GM21515 (cell line): Measurements from ENCODE around the gene TMEM271.
"Not testable (repeated sequence)": the region's sequence is repeated elsewhere in the genome, so short reads cannot be mapped to it uniquely, and the experiment has no call there.

Source experiments
- ATAC-seq: cut with Tn5 transposase; IDR thresholded peaks from one replicate; pipeline ENCODE4 v1.9.1; 2021; ENCODE audit not compliant: unreplicated experiment

The TMEM271 gene

DNA sequence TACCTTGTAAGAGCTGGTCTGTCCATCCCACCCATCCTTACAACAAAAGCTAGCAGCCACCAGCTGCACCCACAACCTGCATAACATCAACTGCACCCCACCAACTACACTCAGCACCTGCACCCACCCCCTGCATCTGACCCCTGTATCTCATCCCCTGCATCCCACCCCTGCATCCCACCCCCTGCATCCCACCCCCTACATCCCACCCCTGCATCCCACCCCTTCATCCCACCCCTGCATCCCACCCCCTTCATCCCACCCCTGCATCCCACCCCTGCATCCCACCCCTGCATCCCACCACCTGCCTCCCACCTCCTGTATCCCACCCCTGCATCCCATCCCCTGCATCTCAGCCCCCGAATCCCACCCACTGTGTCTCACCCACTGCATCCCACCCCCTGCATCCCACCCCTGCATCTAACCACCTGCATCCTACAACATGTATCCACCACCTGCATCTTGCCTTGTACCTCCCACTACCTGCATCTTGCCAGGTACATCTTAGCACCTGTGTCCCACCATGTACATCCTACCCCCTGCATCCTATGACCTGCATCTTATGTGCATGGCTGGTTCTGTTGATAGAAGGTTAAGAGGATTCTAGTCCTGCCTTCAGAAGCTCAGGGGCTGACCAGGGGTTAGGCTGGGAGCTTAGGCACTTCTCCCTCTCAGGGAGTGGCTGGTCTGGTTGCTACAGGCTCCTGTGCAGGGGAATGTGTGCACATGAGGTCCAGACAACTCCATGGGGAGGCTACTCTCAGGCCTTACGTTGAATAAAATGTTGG, 9.4 kb downstream of the TMEM271 start:
- ATAC-seq = no peak

DNA sequence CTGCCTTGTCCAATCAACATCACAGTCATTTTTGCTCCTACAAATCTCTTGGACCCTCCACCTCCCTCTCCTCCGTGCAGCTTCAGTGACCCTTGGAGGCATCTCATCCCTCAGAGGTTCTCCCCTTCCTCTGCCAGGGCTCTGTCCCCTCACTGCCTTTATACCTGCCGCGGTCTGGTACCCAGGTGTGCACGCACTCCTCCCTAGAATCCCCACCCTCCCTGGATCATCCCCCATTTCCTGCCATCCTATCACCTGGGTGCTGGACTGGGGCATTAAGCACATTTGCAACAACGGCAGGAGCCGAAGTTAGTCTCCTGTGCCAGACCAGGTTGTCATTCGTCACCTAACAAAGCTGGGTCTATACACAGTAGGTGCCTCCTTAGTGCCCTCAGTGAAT, 10.1 kb downstream of the TMEM271 start:
- ATAC-seq = no peak

DNA sequence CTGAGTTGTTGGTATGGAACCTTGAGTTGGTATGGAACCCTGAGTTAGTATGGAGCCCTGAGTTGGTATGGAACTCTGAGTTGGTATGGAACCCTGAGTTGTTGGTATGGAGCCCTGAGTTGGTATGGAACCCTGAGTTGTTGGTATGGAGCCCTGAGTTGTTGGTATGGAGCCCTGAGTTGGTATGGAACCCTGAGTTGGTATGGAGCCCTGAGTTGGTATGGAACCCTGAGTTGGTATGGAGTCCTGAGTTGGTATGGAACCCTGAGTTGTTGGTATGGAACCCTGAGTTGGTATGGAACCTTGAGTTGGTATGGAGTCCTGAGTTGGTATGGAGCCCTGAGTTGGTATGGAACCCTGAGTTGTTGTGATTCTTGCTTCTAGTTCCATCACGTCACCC, 10.5 kb downstream of the TMEM271 start:
- not testable (repeated sequence) for ATAC-seq

DNA sequence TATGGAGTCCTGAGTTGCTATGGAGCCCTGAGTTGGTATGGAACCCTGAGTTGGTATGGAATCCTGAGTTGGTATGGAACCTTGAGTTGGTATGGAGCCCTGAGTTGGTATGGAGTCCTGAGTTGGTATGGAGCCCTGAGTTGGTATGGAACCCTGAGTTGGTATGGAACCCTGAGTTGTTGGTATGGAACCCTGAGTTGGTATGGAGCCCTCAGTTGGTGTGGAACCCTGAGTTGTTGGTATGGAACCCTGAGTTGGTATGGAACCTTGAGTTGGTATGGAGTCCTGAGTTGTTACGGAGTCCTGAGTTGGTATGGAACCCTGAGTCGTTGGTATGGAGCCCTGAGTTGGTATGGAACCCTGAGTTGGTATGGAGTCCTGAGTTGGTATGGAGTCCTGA, 13.6 kb downstream of the TMEM271 start:
- not testable (repeated sequence) for ATAC-seq

DNA sequence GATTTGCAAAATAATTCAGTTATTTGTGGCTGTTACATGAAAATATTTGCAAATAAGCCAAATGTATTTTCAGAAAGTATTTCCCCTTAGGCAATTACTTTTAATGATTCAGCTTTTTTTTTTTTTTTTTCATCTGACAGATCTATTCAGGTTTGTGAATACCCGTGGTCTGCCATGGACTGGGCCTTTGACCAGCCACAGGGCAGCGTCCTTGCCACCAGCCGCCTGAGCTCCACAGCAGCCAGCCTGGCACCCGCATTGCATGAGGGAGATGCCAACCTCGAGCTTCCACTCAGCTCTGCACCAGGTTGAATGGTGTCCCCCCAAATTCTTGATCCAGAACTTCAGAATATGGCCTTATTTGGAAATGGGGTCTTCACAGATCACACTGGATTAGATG, 14.7 kb downstream of the TMEM271 start:
- ATAC-seq = no peak

DNA sequence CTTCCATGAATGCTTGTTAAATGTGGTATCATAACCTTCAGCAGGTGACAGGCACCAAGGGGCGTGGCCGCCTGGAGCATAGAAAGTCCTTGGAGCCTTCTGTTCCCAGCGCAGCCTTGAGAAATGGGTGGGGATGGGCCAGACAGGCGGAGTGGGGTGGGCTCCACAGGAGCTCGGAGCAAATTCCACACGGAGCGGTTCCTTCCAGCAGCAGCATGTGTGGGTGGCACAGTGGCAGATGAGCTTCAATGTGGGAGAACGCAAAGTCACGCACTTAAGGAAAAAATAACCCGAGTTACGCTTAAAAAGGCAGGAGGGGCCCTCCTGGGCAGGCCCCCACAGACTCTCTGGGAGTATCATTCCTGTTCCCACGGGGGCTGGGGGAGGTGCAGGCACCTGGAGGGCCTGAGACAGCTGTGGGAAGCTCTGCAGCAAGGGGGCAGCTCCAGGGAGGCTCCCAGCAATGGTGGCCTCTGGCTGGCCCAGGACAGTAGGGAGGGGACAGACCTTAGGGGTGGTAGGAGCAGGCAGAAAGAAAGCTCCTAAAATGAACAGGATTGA, 15.3 kb downstream of the TMEM271 start:
- ATAC-seq = no peak

DNA sequence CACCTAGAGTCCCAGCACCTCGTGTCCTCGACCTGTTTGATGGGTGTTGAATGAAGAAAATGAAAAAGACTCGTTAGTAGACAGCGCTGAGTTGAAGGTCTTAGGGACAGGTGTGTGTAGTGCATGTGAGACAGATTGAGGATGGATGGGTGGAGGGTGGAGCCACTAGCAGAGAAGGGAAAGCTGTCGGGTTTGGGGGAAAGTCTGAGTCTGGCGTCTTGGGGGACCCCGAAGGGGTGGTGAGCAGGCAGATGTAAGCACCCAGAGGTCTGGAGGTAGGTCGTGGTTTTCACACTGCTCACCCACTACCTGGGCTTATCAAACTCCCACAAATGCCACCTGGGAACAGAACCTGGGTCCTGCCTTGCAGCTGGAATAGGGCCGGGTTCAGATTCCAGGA, 16.0 kb downstream of the TMEM271 start:
- ATAC-seq = no peak

DNA sequence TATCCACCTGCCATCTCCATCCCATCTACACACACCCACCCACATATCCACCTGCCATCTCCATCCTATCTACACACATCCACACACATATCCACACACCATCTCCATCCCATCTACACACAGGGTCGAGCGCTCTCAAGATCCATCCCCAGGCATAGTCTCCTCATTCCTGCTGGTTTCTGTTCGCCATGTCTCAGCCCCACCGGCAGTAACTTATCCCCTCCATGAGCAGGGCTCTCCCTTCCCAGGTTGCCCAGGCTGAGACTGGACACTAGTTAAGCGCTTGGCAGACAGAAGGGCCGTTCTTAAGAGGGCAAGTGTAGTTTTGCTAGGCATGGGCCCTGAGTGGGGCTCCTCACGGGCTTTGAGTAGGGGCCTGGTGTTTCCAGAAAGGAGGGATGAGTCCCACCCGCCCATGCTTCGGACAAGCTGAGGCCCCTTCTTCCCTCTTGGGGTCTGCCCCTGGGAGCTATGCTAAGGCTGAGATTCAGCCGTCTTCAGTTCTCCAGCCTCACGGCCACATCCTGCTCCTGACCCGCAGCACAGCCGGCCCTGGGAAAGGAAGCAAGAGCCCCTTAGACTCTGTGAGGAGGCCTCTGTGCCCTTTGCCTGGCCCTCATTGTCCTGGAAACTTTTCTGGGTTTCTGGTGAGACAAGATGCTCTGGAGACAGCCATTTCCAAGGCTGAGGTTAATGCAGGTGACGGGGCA, 20.4 kb downstream of the TMEM271 start:
- no peak for ATAC-seq

DNA sequence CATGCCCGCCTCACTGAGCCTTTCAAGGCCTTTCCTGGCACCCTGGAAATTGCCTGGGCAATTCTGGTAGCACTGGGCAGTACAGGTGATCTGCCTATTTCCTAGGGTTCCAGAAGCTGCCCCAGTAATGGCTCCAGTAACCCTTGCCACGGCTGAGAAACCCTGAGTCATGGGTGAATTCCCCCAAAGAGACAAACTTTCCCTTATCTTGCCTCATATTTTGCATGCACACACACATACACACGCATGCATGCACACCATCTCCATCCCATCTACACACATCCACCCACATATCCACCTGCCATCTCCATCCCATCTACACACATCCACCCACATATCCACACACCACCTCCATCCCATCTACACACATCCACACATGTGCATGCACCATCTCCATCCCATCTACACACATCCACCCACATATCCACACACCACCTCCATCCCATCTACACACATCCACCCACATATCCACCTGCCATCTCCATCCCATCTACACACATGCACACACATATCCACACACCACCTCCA, 21.2 kb downstream of the TMEM271 start:
- not testable (repeated sequence) for ATAC-seq

DNA sequence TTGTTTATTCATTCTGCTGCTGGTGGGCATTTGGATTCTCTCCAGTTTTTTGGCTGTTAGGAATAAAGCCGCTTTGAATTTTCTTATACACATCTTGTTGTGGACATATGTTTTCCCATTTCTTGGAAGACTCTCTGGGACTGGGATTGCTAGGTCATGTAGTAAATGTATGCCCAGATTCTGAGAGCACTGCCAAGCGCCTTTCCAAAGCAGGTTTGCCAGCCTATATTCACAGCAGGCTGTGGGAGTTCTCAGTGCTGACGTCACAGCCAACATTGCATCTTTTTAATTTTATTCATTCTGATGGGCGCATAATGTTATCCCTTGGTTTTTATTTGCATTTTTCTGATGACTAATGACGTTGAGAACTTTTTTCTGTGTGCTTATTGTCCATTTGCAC, 24.1 kb downstream of the TMEM271 start:
- ATAC-seq = no peak

DNA sequence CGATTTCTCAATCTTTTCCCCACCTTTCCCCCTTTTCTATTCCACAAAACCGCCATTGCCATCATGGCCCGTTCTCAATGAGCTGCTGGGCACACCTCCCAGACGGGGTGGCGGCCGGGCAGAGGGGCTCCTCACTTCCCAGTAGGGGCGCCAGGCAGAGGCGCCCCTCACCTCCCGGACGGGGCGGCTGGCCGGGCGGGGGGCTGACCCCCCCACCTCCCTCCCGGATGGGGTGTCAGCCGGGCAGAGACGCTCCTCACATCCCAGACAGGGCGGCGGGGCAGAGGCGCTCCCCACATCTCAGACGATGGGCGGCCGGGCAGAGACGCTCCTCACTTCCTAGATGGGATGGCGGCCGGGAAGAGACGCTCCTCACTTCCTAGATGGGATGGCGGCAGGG, 25.8 kb downstream of the TMEM271 start:
- ATAC-seq = not testable (repeated sequence)

DNA sequence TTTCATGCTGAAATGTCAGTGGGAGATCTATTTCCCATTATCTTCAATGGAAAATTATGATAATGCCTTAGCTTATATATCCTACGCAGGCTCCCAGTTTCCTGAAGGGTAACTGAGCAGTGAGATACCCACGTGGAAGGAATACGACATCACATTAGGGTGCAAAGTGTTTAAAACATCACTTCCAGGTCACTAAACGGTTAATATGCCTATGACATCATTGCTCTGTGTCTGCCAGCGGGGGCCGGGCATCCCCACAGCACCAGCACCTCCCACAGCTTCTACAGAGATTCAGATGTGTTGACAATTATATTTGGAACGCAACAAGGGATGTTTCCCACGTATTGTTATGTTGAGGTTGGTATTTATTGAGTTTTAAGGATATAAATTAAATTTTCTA, 27.1 kb downstream of the TMEM271 start:
- ATAC-seq = no peak

DNA sequence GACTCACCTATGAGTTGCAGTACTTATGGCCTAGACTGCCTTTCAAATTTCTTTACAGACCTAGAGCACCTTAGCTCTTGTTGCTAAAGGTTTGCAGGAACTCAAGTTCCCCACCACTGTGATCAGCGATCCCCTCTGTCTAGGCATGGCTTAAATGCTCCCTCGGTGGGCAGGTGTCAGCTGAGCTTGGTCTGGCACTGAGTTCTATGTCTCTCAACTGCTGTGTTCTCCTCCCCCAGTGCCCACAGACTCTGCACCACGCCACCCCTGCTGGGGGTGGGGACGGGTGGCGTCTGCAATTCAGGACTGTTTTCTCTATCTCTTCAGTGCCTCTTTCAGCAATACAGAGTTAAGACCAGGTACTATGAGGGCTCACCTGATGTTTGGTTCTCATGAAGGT, 30.5 kb downstream of the TMEM271 start:
- ATAC-seq = no peak

DNA sequence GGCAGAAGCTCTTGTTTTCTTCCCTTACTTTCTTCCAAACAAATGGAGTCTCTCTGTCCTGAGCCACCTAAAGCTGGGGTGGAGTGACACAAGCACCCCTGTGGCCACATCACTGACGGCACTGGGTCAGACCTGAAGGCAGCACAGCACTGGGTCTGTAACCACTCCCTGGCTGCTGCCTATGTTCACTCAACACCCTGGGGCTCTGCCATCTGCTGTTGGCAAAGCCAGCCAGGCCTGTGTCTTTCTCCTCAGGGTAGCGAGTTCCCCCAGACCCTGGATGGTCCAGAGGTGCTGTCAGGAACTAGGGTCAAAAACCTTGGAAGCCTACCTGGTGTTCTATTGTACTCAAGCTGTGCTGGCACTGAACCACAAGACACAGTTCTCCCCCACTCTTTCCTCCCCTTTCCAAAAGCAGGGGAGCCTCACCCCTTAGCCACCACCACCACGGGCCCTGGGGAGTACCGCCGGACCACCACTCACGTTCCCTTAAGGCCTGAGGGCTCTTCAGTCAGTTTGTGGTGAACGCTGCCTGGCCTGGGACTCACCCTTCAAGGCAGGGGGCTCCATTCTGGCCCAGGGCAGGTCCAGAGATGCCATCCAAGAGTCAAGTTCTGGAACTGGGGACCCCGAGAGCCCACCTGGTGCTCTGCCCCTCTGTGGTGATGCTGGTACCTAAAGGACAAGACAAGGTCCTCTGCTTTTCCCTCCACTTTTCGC, 31.5 kb downstream of the TMEM271 start:
- no peak for ATAC-seq

DNA sequence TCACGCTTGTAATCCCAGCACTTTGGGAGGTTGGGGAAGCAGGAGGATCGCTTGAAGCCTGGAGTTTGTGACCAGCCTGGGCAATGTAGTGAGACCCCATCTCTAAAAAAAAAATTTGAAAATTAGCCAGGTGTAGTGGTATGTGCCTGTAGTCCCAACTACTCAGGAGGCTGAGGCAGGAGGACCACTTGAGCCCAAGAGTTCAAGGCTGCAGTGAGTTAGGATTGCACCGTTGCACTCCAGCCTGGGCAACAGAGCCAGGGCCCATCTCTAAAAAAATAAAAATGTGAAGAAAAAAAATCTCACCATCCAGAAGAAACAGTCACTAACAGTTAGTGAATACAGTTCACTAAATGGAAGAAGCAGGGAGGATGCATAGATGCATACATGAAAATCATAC, 34.8 kb downstream of the TMEM271 start:
- no peak for ATAC-seq

DNA sequence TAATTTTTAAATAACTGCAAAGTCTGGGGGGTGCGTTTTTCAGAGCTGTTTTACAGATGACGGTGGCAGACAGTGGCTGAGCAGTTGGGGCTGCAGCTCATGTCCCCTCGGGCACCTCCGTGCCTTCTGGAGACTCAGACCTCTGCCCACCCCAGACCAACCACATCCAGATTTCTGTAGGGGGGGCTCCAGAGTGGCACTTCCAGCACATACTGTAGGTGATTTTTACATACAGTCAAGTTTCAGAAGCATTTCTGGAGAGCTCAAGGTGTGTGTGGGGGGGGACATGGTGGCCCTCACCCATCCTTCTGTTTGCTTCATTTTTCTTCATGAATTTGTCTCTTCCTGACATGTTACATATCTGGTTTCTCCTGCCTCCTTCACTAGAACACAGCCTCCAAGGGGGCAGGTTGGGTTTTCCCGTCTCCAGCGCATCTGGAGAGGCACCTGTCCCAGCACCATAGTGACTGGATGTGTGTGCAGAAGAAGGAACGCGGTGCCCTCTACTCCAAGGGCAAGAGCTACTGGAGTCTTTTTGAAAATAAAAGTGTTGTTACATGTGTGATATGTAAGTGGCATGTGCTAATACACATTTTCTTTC, 37.5 kb downstream of the TMEM271 start:
- no peak for ATAC-seq

DNA sequence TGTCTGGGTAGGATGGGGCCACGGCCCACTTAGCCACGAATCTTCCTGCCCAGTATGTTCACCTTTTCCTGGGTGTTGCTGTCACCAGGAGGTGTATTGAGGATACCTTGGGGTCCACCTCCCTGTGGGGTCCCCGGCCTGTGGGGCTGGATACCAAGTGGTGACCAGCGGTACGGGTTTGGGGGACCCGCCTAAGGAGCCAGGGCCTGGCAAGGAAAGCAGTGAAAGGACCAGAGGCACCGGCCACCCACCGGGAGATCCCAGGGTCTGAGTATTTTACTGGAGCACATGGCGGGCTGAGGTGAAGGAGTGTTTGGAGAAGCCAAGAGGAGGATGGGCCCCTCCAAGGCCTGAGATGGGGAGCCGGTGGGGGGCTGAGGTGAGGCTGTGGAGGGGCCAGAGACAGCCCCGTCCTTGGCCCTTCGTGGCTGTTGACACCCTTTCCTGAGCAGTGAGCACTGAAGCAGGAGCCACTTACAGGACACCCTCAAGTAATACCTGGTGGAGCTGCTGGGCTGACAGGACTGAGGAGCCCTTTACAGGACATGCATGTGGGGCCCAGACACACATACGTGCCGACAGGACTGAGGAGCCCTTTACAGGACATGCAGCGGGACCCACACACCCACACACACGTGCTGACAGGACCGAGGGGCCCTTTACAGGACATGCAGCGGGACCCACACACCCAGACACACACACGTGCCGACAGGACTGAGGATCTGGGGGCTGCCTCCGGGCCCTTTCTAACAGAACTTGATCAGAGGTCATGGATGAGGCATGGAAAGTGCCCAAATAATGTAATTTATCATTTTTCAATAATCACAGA, 38.4 kb downstream of the TMEM271 start:
- ATAC-seq = no peak

DNA sequence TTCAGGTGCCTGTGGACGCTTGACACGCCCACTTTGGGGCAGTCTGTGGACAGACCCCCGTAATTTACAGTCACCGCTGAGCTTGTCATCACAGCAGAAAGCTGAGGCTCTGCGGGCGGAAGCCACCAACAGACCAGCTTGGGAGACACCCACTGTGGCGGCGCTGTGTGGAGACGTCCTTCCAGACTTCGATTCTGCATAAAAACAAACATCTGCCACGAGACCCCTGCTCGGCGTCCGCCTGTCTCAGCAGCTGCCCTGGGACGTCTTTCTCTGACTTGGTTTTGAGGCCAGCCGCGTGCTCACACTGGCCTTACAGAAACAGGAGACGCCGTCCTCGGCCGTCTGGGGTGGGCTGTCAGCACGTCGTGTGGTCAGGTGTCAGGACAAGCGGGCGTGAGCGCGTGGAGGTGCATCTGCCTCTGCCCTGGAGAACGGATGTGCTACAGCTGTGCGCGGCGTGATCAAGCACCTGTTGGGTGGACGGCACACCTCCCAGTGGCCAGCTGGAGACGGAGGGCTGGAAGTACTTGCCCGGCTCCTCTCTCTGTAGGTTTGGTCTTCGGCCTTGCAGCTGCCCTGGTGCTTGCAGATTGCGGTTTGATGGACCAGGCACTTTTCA, 39.6 kb downstream of the TMEM271 start:
- ATAC-seq = no peak

DNA sequence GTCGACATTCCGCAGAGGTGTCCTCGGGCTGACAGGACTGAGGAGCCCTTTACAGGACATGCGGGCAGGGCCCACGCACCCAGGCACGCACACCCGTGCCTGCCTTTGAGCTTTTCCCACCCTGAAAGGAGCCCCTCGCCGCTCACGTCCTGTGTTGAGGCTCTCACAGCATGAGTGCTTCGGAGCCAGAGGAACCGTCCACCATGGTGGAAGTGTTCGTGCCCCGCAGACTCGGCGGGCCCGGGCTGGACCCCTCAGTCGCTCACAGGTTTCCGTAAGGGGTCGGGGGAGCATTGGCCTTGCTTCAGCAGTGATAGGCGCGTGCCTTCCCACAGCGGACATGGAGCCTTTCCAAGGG, 40.2 kb downstream of the TMEM271 start:
- no peak for ATAC-seq
